AG09309 (cell line): ENCODE results near the gene CYFIP2.

Source experiments
- DNase-seq: peaks from one replicate; pipeline ENCODE4 v3.0.0-alpha.2; 2010; ENCODE audit warnings: low read depth
- H3K4me3 ChIP-seq: 2 replicates; pipeline ENCODE4 v1.5.1; 2011; ENCODE audit warnings: mild to moderate bottlenecking, low read depth, low read length, moderate library complexity; ENCODE audit not compliant: control insufficient read depth
- TF ChIP-seq, protein P1 (sequence below): IDR thresholded peaks from 2 replicates; pipeline ENCODE4 v1.5.1; 2011; ENCODE audit warnings: mild to moderate bottlenecking, low read depth, low read length, inconsistent platforms; ENCODE audit not compliant: insufficient read depth, control insufficient read depth; ENCODE audit errors: missing control alignments

The CYFIP2 gene

DNA sequence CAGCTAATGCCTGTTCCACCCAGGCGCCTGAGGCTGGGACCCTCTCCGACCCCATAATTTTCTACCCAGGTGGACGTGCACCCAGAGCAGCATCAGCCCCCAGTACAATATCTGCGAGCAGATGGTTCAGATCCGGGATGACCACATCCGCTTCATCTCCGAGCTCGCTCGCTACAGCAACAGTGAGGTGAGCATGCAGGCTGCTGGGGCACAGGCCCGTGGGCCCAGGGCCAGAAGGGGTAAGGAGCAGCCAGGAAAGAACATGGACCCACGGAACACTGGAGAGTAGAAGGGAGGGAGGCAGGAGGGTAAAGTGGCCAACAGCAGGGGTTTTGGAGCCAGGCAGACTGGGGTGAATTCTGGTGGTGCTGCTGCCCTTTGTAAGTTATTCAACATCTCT is 45.7 kb downstream of the CYFIP2 start:
- TF ChIP-seq, protein P1, sequence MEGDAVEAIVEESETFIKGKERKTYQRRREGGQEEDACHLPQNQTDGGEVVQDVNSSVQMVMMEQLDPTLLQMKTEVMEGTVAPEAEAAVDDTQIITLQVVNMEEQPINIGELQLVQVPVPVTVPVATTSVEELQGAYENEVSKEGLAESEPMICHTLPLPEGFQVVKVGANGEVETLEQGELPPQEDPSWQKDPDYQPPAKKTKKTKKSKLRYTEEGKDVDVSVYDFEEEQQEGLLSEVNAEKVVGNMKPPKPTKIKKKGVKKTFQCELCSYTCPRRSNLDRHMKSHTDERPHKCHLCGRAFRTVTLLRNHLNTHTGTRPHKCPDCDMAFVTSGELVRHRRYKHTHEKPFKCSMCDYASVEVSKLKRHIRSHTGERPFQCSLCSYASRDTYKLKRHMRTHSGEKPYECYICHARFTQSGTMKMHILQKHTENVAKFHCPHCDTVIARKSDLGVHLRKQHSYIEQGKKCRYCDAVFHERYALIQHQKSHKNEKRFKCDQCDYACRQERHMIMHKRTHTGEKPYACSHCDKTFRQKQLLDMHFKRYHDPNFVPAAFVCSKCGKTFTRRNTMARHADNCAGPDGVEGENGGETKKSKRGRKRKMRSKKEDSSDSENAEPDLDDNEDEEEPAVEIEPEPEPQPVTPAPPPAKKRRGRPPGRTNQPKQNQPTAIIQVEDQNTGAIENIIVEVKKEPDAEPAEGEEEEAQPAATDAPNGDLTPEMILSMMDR = no peak
- no peak for DNase-seq
- H3K4me3 ChIP-seq = no peak overlapping the region

DNA sequence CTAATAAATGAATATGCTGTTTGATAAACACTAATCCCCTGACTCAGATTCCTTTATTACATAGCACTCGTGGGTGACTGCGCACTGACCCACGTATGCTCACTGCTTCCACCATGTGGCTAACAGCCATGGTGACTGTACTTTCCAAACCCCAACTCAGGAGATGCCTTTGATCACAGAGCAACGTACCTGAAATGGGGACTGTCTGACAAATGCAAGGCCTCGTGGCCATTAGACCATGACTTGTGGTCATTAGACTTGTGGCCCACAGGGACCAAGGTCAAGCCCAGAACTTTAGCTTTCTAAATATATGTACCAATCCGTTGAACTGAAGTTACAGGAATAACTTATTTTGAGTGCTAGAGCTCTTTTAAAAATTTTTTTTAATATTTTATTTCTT is 46.6 kb downstream of the CYFIP2 start:
- H3K4me3 ChIP-seq = no peak overlapping the region
- TF ChIP-seq, protein P1 = peak; percentile 85
- DNase-seq = peak; percentile 16

GRCh38 chr5:157322581-157322980 is 56.7 kb downstream of the CYFIP2 start:
- no peak overlapping the region for H3K4me3 ChIP-seq
- TF ChIP-seq, protein P1 = no peak
- DNase-seq = no peak

- DNase-seq = no peak
- TF ChIP-seq, protein P1 = peak; percentile 19
- H3K4me3 ChIP-seq = no peak overlapping the region
Observed at GRCh38 chr5:157323107-157323706, 57.3 kb downstream of the CYFIP2 start.

GRCh38 chr5:157324237-157324636 is 58.3 kb downstream of the CYFIP2 start:
- TF ChIP-seq, protein P1 = no peak
- DNase-seq = no peak
- H3K4me3 ChIP-seq = no peak overlapping the region

GRCh38 chr5:157326440-157327005 is 60.6 kb downstream of the CYFIP2 start:
- H3K4me3 ChIP-seq = no peak overlapping the region
- no peak for DNase-seq
- TF ChIP-seq, protein P1 = no peak
